Measurements from ENCODE around the gene CIT. TPM values are rescaled to one million over a fixed set of nuclear protein-coding genes. Genes with fewer than 3 reads are reported as not detected.

CIT gene
- total and polyA plus RNA-seq, 8 donors, result 7.0 to 33.2 (median 20.8) TPM

DNA sequence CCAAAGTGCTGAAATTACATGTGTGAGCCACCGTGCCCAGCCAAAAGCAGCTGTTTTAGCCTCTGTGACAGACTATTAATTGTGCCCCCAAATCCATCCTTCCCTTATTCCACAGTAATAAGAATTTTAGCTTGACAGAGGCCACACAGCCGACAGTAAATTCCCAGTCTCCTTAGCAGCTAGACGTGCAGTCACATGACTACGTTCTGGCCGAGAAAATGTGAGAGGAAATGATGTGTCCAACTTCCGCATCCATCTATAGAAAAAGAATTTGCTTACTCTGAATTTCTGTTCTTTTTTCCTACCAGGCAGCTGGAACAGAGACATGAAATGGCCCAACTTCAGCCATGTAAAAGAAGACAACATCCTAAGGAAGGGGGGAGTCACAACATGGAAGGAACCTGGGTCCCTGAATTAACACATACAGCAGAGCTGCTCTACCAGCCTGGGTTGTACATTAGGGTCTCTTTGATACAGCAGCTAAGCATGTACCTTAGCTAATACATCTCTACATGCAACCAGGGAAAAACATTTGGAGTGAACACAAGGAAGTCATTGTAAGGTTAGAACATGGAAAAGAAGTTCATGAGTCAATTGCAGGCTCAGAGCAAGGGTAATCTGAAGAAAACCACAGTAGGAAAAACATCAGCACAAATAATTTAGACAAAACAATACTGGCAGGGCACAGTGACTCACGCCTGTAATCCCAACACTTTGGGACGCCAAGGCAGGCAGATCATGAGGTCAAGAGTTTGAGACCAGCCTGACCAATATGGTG lies 35.5 kb downstream of the CIT start:
- Histone ChIP-seq H3K27ac (no peak overlapping the region), H3K4me1 (no peaks in the 10 kb centered on the region), H3K27me3 (no peaks in the 10 kb centered on the region), H3K4me3 (no peak overlapping the region), H3K9me3 (no peaks in the 10 kb centered on the region), H3K36me3 (no peaks in the 10 kb centered on the region)
- DNase-seq, result no peak
- TF ChIP-seq, protein P1, sequence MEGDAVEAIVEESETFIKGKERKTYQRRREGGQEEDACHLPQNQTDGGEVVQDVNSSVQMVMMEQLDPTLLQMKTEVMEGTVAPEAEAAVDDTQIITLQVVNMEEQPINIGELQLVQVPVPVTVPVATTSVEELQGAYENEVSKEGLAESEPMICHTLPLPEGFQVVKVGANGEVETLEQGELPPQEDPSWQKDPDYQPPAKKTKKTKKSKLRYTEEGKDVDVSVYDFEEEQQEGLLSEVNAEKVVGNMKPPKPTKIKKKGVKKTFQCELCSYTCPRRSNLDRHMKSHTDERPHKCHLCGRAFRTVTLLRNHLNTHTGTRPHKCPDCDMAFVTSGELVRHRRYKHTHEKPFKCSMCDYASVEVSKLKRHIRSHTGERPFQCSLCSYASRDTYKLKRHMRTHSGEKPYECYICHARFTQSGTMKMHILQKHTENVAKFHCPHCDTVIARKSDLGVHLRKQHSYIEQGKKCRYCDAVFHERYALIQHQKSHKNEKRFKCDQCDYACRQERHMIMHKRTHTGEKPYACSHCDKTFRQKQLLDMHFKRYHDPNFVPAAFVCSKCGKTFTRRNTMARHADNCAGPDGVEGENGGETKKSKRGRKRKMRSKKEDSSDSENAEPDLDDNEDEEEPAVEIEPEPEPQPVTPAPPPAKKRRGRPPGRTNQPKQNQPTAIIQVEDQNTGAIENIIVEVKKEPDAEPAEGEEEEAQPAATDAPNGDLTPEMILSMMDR (IDR thresholded peaks at IDR 0.05), result no peak
- ATAC-seq, result no peak
- intact Hi-C loops (cut with DNase I), result no loop called here

DNA sequence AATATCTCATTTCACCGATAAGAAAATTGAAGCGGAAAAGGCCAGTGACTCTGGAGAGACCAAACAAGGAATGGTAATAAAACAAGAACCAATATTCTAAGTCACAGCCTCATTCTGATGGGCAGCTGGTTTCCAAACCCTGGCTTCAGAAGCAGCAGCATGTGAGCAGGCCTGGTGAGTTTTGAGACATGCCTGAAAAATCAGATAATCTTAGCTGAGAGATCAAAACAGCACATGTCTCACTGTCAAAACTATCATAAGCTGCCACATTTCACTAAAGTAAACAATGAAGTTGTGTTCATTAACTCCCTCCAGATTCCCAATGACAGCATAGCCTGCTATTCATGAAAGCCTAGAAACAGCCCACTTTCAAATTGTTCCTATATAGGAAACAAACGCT lies 36.5 kb downstream of the CIT start:
- TF ChIP-seq, protein P1 (IDR thresholded peaks at IDR 0.05), result no peak
- DNase-seq (no peak), ATAC-seq (no peak)
- intact Hi-C loops (cut with DNase I), result no loop called here
- no peak overlapping the region for H3K27ac ChIP-seq
- H3K9me3 ChIP-seq, result no peaks in the 10 kb centered on the region
- no peaks in the 10 kb centered on the region for H3K4me1 ChIP-seq
- no peaks in the 10 kb centered on the region for H3K36me3 ChIP-seq
- H3K4me3 ChIP-seq, result no peak overlapping the region
- H3K27me3 ChIP-seq, result no peaks in the 10 kb centered on the region

DNA sequence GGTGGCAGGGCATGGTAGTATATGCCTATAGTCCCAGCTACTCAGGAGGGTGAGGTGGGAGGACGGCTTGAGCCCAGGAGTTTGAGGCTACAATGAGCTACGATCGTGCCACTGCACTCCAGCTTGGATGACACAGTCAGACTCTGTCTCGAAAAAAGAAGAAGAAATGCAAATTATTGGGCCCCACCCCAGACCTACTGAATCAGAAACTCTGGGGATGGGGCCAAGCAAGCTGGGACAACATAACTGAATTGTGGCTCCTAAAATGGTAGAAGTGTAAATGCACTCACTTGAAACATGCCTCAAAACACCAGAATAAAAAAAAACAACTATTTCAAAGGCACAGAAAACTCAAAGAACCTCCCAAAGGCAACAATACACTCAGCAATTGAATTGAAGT lies 37.0 kb downstream of the CIT start:
- TF ChIP-seq, protein P1 (IDR thresholded peaks at IDR 0.05), result no peak
- intact Hi-C loops (cut with DNase I), result no loop called here
- DNase-seq, result no peak

DNA sequence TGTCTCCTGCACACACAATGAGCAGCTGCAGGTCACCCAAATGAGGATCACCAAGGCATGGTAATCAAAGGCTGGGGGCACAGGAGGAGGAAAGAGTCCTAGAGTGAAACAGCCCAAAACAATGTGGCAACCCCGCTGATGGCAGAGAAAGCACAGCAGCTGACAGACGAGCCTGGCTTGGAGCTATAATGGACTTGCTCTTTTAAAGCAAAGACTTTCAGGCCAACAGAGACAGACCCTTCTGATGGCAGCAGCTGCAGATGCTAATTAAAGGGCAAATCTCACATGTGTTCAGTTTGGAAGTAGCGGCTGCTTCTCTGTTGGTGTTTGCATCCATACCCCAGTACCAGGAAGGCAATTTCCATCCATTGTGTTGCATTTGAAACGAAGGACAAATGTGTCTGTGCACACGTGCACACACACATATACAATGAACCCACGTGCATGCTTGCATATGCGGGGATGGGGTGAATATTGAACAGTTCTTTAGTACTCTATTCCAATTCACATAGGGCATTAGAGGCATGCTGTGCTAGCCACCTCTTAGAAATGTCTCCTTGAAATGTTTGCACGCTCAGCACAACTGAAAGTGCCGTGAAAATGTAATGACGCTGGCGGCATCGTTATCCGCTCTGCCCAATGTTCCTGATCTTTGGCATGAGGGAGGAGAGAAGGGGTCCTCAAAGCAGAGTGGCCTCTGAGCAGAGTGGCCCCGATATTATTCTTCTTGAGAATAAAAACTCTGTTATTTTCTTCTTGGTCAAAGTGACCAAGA lies 38.1 kb downstream of the CIT start:
- no peaks in the 10 kb centered on the region for H3K9me3 ChIP-seq
- intact Hi-C loops (cut with DNase I), result no loop called here
- TF ChIP-seq, protein P1 (IDR thresholded peaks at IDR 0.05), result no peak
- H3K4me3 ChIP-seq, result no peak overlapping the region
- ATAC-seq (no peak), DNase-seq (no peak)
- no peak overlapping the region for H3K27ac ChIP-seq
- no peaks in the 10 kb centered on the region for H3K36me3 ChIP-seq
- H3K4me1 ChIP-seq, result no peaks in the 10 kb centered on the region
- H3K27me3 ChIP-seq, result no peaks in the 10 kb centered on the region

More for the DNA sequence above, 37.0 kb downstream of the CIT start:
- H3K9me3 ChIP-seq, result no peaks in the 10 kb centered on the region
- H3K4me3 ChIP-seq, result no peak overlapping the region
- H3K27ac ChIP-seq, result no peak overlapping the region
- no peak for ATAC-seq
- H3K27me3 ChIP-seq, result no peaks in the 10 kb centered on the region
- no peaks in the 10 kb centered on the region for H3K4me1 ChIP-seq
- H3K36me3 ChIP-seq, result no peaks in the 10 kb centered on the region

DNA sequence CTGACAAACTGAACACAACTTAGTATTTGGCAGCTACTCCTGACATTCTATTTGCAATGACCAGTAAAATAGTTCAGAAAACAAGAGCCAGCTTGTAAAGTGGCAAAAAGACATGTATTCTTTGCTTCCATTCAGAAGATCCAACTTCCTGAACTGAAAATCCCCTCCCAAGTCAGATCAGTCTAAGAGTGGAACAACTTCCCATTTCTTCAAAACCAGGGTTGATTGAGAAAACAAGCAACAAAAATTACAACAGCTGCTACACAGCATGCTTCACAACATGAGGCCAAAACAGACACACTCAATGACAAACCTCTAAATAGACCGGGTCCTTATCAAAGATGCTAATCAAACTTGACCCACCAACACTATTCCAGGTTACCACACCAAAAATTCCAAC lies 40.3 kb downstream of the CIT start:
- no peaks in the 10 kb centered on the region for H3K27me3 ChIP-seq
- H3K36me3 ChIP-seq, result peaks cover 0 to 4% of the 10 kb centered on the region in 2 donors
- H3K9me3 ChIP-seq, result no peaks in the 10 kb centered on the region
- H3K27ac ChIP-seq, result no peak overlapping the region
- intact Hi-C loops (cut with DNase I), result no loop called here
- no peak overlapping the region for H3K4me3 ChIP-seq
- TF ChIP-seq, protein P1 (IDR thresholded peaks at IDR 0.05), result no peak
- H3K4me1 ChIP-seq, result no peaks in the 10 kb centered on the region
- DNase-seq (no peak), ATAC-seq (no peak)

Data from left lung (tissue), 10 donors.